NCI-H2227 (cell line): ENCODE results near the gene AMHR2.
A peak's percentile ranks its signal among the peaks of the same experiment; 100 is the strongest.
"Not testable (repeated sequence)": the region's sequence is repeated elsewhere in the genome, so short reads cannot be mapped to it uniquely, and the experiment has no call there.

ENCODE experiments used
- DNase-seq: peaks from one replicate; lab custom pipeline; 2025; ENCODE audit not compliant: unreplicated experiment; lab: John Stamatoyannopoulos, UW

AMHR2 gene

GRCh38 chr12:53423597-53423996 lies at the start of gene AMHR2:
AMHR2 (plus strand) TSS chr12:53423855; CDS start chr12:53423935, 80 bp downstream.
- no peak for DNase-seq

- DNase-seq, result not testable (repeated sequence)
Measured at GRCh38 chr12:53374277-53374676, 49.4 kb upstream of the AMHR2 start.

- no peak for DNase-seq
Measured at GRCh38 chr12:53376747-53377146, 46.9 kb upstream of the AMHR2 start.

GRCh38 chr12:53378222-53378621 lies 45.4 kb upstream of the AMHR2 start:
- DNase-seq, result no peak

- peak; percentile 18 for DNase-seq
Measured at GRCh38 chr12:53378724-53379388, 44.8 kb upstream of the AMHR2 start.

- peak; percentile 100 for DNase-seq
Measured at GRCh38 chr12:53379389-53380103, 44.1 kb upstream of the AMHR2 start.

GRCh38 chr12:53380104-53380793 lies 43.4 kb upstream of the AMHR2 start, which contains the start of gene SP1:
SP1 (plus strand) TSS chr12:53380176; CDS start chr12:53380292, 116 bp downstream.
- DNase-seq, result peak; percentile 91

GRCh38 chr12:53380794-53381730 lies 42.6 kb upstream of the AMHR2 start:
- no peak for DNase-seq

GRCh38 chr12:53381731-53382630 lies 41.7 kb upstream of the AMHR2 start:
- peak; percentile 33 for DNase-seq

- DNase-seq, result no peak
Measured at GRCh38 chr12:53383258-53383657, 40.4 kb upstream of the AMHR2 start.

GRCh38 chr12:53386381-53386780 lies 37.3 kb upstream of the AMHR2 start:
- not testable (repeated sequence) for DNase-seq

GRCh38 chr12:53388932-53389331 lies 34.7 kb upstream of the AMHR2 start:
- no peak for DNase-seq

- DNase-seq, result no peak
Measured at GRCh38 chr12:53389702-53390101, 34.0 kb upstream of the AMHR2 start.

- no peak for DNase-seq
Measured at GRCh38 chr12:53391724-53392123, 31.9 kb upstream of the AMHR2 start.

- no peak for DNase-seq
Measured at GRCh38 chr12:53399896-53400295, 23.8 kb upstream of the AMHR2 start.

GRCh38 chr12:53402351-53402750 lies 21.3 kb upstream of the AMHR2 start:
- DNase-seq, result not testable (repeated sequence)

- DNase-seq, result no peak
Measured at GRCh38 chr12:53402871-53403270, 20.8 kb upstream of the AMHR2 start.

- DNase-seq, result no peak
Measured at GRCh38 chr12:53410951-53411350, 12.7 kb upstream of the AMHR2 start.

GRCh38 chr12:53413485-53414204 lies 10.0 kb upstream of the AMHR2 start:
- peak; percentile 22 for DNase-seq
